DND-41 (cell line): ENCODE measurements around the gene NKAIN2.

Source experiments
- CTCF ChIP-seq: IDR thresholded peaks from 2 replicates; pipeline ENCODE4 v1.5.1; 2012; ENCODE audit warnings: borderline replicate concordance, low read length, moderate library complexity, mild to moderate bottlenecking; ENCODE audit not compliant: poor library complexity, severe bottlenecking; ENCODE audit errors: extremely low read depth
- EZH2 ChIP-seq: IDR thresholded peaks from 3 replicates; pipeline ENCODE4 v1.6.1; 2012; ENCODE audit warnings: borderline replicate concordance, low read depth, mild to moderate bottlenecking, moderate library complexity, low read length, inconsistent platforms; ENCODE audit not compliant: severe bottlenecking

GRCh38 chr6:124356276-124356810, 552.7 kb downstream of the NKAIN2 start:
- TF ChIP-seq CTCF = no peak
- TF ChIP-seq EZH2 = no peak
